ENCODE results near the gene COMTD1. TPM values are rescaled to one million over a fixed set of nuclear protein-coding genes. Genes with fewer than 3 reads are reported as not detected.
"Not testable (repeated sequence)": the region's sequence is repeated elsewhere in the genome, so short reads cannot be mapped to it uniquely, and the experiment has no call there.

The COMTD1 gene
- total and polyA plus RNA-seq, 4 donors = 4.6 to 64.1 (median 29.4) TPM

GRCh38 chr10:75226095-75226494, 9.7 kb downstream of the COMTD1 start:
- no peak overlapping the region for H3K4me3 ChIP-seq
- TF ChIP-seq CTCF (IDR thresholded peaks at IDR 0.05; ENCODE audit: control extremely low read depth, extremely low read depth) = no peak
- H3K9me3 ChIP-seq (ENCODE audit: control insufficient read depth in 4 of 4, insufficient read depth in 3 of 4, low read length in 3 of 4) = no peaks in the 10 kb centered on the region
- peaks cover 7 to 41% (median 36%) of the 10 kb centered on the region in 5 donors for H3K4me1 ChIP-seq (ENCODE audit: control insufficient read depth in 5 of 5, insufficient read depth in 5 of 5, low read length in 5 of 5)
- peak overlapping the region; percentile 75 to 76 for H3K27ac ChIP-seq (ENCODE audit: low read depth in 1 of 2, low read length in 1 of 2)
- WGBS, 2 donors = 54 to 68% methylated on average over 2 of the region's 2 CpGs
- DNase-seq = peak in 2 of 3 donors; percentile 22 to 28
- H3K27me3 ChIP-seq (ENCODE audit: control insufficient read depth in 3 of 3, insufficient read depth in 3 of 3, low read length in 2 of 3) = no peaks in the 10 kb centered on the region
- peaks cover 23 to 29% (median 25%) of the 10 kb centered on the region in 4 donors for H3K36me3 ChIP-seq (ENCODE audit: control insufficient read depth in 4 of 4, insufficient read depth in 4 of 4, low read length in 4 of 4)
- no peak for ATAC-seq (ENCODE audit: insufficient read depth, low FRiP score)
- H3K9ac ChIP-seq (ENCODE audit: insufficient read depth in 1 of 2, low read length in 2 of 2) = peak overlapping the region in 1 of 2 donors; percentile 52

GRCh38 chr10:75223507-75223906, 12.2 kb downstream of the COMTD1 start:
- H3K9me3 ChIP-seq (ENCODE audit: control insufficient read depth in 4 of 4, insufficient read depth in 3 of 4, low read length in 3 of 4) = no peaks in the 10 kb centered on the region
- no peak overlapping the region for H3K4me3 ChIP-seq
- H3K9ac ChIP-seq (ENCODE audit: insufficient read depth in 1 of 2, low read length in 2 of 2) = no peak overlapping the region
- no peak for ATAC-seq (ENCODE audit: insufficient read depth, low FRiP score)
- no peaks in the 10 kb centered on the region for H3K27me3 ChIP-seq (ENCODE audit: control insufficient read depth in 3 of 3, insufficient read depth in 3 of 3, low read length in 2 of 3)
- peaks cover 24 to 36% (median 31%) of the 10 kb centered on the region in 4 donors for H3K36me3 ChIP-seq (ENCODE audit: control insufficient read depth in 4 of 4, insufficient read depth in 4 of 4, low read length in 4 of 4)
- TF ChIP-seq CTCF (IDR thresholded peaks at IDR 0.05; ENCODE audit: control extremely low read depth, extremely low read depth) = no peak
- H3K4me1 ChIP-seq (ENCODE audit: control insufficient read depth in 5 of 5, insufficient read depth in 5 of 5, low read length in 5 of 5) = peaks cover 7 to 41% (median 36%) of the 10 kb centered on the region in 5 donors
- 70 to 85% methylated on average over 2 of the region's 2 CpGs for WGBS, 2 donors
- peak overlapping the region in 1 of 2 donors; percentile 67 for H3K27ac ChIP-seq (ENCODE audit: low read depth in 1 of 2, low read length in 1 of 2)
- no peak for DNase-seq

GRCh38 chr10:75221492-75221891, 14.3 kb downstream of the COMTD1 start:
- not testable (repeated sequence) for H3K27ac ChIP-seq (ENCODE audit: low read depth in 1 of 2, low read length in 1 of 2); ATAC-seq (ENCODE audit: insufficient read depth, low FRiP score); H3K9ac ChIP-seq (ENCODE audit: insufficient read depth in 1 of 2, low read length in 2 of 2); H3K9me3 ChIP-seq (ENCODE audit: control insufficient read depth in 4 of 4, insufficient read depth in 3 of 4, low read length in 3 of 4); H3K4me3 ChIP-seq; H3K27me3 ChIP-seq (ENCODE audit: control insufficient read depth in 3 of 3, insufficient read depth in 3 of 3, low read length in 2 of 3); DNase-seq
- Histone ChIP-seq H3K4me1 (ENCODE audit: control insufficient read depth in 5 of 5, insufficient read depth in 5 of 5, low read length in 5 of 5) (peaks cover 2 to 34% (median 29%) of the 10 kb centered on the region in 5 donors), H3K36me3 (ENCODE audit: control insufficient read depth in 4 of 4, insufficient read depth in 4 of 4, low read length in 4 of 4) (peaks cover 34 to 43% (median 36%) of the 10 kb centered on the region in 4 donors)
- 96 to 97% methylated on average over 8 of the region's 8 CpGs for WGBS, 2 donors

GRCh38 chr10:75220274-75220673, 15.5 kb downstream of the COMTD1 start:
- Histone ChIP-seq H3K27me3 (ENCODE audit: control insufficient read depth in 3 of 3, insufficient read depth in 3 of 3, low read length in 2 of 3) (no peaks in the 10 kb centered on the region), H3K36me3 (ENCODE audit: control insufficient read depth in 4 of 4, insufficient read depth in 4 of 4, low read length in 4 of 4) (peaks cover 40 to 47% (median 40%) of the 10 kb centered on the region in 4 donors), H3K27ac (ENCODE audit: low read depth in 1 of 2, low read length in 1 of 2) (no peak overlapping the region), H3K4me1 (ENCODE audit: control insufficient read depth in 5 of 5, insufficient read depth in 5 of 5, low read length in 5 of 5) (peaks cover 0 to 31% (median 17%) of the 10 kb centered on the region in 5 donors), H3K4me3 (no peak overlapping the region), H3K9ac (ENCODE audit: insufficient read depth in 1 of 2, low read length in 2 of 2) (no peak overlapping the region), H3K9me3 (ENCODE audit: control insufficient read depth in 4 of 4, insufficient read depth in 3 of 4, low read length in 3 of 4) (no peaks in the 10 kb centered on the region)
- ATAC-seq (ENCODE audit: insufficient read depth, low FRiP score) (no peak), DNase-seq (no peak)
- no peak for TF ChIP-seq CTCF (IDR thresholded peaks at IDR 0.05; ENCODE audit: control extremely low read depth, extremely low read depth)
- 90 to 95% methylated on average over 4 of the region's 4 CpGs for WGBS, 2 donors
